ENCODE data around the gene TBL3.

The TBL3 gene

DNA sequence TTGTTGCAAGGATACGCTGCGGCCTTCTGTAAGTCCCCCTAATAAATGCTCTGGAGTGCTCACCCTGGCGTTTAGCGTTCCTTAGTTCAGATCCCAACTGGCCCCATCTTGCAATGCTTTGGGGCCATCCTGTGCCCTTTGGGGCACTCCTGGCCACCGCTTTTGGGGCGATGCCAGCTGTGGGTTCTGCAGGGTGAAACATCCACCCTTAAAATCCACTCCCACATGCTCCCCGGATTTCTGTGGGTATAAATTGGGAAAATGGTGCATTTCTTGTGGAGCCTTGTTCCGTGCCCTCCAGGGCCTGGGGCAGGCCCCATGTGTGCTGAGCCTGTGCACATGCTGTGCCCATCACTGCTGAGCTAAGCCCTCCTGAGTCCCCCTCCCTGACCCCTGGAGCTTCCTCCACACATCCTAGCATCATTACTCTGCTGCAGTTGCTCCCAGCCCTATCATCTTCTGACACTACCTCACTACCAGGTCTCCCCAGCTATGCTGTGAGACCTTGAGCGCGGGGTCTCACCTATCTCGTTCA lies 34.8 kb upstream of the TBL3 start (continued):
- TF ChIP-seq ZNF565 (CRISPR knock-in tag; conservative IDR thresholded peaks at IDR 0.05; ENCODE audit: low read depth) (no peak), ISL1 (CRISPR knock-in tag; IDR thresholded peaks at IDR 0.05) (no peak)

DNA sequence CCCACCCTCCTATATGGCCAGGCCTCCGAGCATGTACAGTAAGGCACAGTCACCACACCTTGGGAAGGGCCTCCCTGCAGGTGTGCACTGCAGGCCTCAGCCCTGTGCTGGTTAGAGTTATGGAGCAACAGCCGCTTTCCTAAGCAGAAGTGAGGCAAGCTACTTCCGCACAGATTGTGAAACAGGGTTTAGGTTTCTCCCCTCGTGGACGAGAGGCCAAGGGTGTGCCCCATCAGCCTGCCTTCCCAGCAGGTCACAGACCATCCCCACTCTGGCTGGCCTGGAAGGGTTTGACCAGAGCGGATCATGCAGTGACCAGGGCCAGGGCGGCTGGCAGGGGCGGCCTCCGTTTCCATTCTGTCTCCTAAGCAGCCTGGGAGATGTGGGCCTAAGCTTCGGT lies 33.5 kb upstream of the TBL3 start:
- TF ChIP-seq, protein P1, sequence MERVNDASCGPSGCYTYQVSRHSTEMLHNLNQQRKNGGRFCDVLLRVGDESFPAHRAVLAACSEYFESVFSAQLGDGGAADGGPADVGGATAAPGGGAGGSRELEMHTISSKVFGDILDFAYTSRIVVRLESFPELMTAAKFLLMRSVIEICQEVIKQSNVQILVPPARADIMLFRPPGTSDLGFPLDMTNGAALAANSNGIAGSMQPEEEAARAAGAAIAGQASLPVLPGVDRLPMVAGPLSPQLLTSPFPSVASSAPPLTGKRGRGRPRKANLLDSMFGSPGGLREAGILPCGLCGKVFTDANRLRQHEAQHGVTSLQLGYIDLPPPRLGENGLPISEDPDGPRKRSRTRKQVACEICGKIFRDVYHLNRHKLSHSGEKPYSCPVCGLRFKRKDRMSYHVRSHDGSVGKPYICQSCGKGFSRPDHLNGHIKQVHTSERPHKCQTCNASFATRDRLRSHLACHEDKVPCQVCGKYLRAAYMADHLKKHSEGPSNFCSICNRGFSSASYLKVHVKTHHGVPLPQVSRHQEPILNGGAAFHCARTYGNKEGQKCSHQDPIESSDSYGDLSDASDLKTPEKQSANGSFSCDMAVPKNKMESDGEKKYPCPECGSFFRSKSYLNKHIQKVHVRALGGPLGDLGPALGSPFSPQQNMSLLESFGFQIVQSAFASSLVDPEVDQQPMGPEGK (CRISPR knock-in tag; IDR thresholded peaks at IDR 0.05; ENCODE audit: borderline replicate concordance), result no peak
- TF ChIP-seq, protein P2, sequence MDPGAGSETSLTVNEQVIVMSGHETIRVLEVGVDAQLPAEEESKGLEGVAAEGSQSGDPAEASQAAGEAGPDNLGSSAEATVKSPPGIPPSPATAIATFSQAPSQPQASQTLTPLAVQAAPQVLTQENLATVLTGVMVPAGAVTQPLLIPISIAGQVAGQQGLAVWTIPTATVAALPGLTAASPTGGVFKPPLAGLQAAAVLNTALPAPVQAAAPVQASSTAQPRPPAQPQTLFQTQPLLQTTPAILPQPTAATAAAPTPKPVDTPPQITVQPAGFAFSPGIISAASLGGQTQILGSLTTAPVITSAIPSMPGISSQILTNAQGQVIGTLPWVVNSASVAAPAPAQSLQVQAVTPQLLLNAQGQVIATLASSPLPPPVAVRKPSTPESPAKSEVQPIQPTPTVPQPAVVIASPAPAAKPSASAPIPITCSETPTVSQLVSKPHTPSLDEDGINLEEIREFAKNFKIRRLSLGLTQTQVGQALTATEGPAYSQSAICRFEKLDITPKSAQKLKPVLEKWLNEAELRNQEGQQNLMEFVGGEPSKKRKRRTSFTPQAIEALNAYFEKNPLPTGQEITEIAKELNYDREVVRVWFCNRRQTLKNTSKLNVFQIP (CRISPR knock-in tag; IDR thresholded peaks at IDR 0.05; ENCODE audit: borderline replicate concordance, low read depth), result no peak
- no peak for TF ChIP-seq ZNF565 (CRISPR knock-in tag; conservative IDR thresholded peaks at IDR 0.05; ENCODE audit: low read depth)
- no peak for TF ChIP-seq BACH2 (CRISPR knock-in tag; IDR thresholded peaks at IDR 0.05; ENCODE audit: borderline replicate concordance)
- no peak for TF ChIP-seq TCF4 (CRISPR knock-in tag; IDR thresholded peaks at IDR 0.05; ENCODE audit: borderline replicate concordance)
- TF ChIP-seq, protein P3, sequence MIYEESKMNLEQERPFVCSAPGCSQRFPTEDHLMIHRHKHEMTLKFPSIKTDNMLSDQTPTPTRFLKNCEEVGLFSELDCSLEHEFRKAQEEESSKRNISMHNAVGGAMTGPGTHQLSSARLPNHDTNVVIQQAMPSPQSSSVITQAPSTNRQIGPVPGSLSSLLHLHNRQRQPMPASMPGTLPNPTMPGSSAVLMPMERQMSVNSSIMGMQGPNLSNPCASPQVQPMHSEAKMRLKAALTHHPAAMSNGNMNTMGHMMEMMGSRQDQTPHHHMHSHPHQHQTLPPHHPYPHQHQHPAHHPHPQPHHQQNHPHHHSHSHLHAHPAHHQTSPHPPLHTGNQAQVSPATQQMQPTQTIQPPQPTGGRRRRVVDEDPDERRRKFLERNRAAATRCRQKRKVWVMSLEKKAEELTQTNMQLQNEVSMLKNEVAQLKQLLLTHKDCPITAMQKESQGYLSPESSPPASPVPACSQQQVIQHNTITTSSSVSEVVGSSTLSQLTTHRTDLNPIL (CRISPR knock-in tag; IDR thresholded peaks at IDR 0.05; ENCODE audit: low read depth), result no peak
- TF ChIP-seq, protein P4, sequence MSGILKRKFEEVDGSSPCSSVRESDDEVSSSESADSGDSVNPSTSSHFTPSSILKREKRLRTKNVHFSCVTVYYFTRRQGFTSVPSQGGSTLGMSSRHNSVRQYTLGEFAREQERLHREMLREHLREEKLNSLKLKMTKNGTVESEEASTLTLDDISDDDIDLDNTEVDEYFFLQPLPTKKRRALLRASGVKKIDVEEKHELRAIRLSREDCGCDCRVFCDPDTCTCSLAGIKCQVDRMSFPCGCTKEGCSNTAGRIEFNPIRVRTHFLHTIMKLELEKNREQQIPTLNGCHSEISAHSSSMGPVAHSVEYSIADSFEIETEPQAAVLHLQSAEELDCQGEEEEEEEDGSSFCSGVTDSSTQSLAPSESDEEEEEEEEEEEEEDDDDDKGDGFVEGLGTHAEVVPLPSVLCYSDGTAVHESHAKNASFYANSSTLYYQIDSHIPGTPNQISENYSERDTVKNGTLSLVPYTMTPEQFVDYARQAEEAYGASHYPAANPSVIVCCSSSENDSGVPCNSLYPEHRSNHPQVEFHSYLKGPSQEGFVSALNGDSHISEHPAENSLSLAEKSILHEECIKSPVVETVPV (CRISPR knock-in tag; IDR thresholded peaks at IDR 0.05), result no peak
- TF ChIP-seq SNAI2 (CRISPR knock-in tag; IDR thresholded peaks at IDR 0.05), result no peak
- TF ChIP-seq OSR1 (CRISPR knock-in tag; IDR thresholded peaks at IDR 0.05), result no peak
- TF ChIP-seq ESRRG (CRISPR knock-in tag; IDR thresholded peaks at IDR 0.05), result no peak
- no peak for TF ChIP-seq GLIS3 (CRISPR knock-in tag; IDR thresholded peaks at IDR 0.05)
- TF ChIP-seq, protein P5, sequence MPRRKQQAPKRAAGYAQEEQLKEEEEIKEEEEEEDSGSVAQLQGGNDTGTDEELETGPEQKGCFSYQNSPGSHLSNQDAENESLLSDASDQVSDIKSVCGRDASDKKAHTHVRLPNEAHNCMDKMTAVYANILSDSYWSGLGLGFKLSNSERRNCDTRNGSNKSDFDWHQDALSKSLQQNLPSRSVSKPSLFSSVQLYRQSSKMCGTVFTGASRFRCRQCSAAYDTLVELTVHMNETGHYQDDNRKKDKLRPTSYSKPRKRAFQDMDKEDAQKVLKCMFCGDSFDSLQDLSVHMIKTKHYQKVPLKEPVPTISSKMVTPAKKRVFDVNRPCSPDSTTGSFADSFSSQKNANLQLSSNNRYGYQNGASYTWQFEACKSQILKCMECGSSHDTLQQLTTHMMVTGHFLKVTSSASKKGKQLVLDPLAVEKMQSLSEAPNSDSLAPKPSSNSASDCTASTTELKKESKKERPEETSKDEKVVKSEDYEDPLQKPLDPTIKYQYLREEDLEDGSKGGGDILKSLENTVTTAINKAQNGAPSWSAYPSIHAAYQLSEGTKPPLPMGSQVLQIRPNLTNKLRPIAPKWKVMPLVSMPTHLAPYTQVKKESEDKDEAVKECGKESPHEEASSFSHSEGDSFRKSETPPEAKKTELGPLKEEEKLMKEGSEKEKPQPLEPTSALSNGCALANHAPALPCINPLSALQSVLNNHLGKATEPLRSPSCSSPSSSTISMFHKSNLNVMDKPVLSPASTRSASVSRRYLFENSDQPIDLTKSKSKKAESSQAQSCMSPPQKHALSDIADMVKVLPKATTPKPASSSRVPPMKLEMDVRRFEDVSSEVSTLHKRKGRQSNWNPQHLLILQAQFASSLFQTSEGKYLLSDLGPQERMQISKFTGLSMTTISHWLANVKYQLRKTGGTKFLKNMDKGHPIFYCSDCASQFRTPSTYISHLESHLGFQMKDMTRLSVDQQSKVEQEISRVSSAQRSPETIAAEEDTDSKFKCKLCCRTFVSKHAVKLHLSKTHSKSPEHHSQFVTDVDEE (CRISPR knock-in tag; IDR thresholded peaks at IDR 0.05), result no peak
- TF ChIP-seq RARB (CRISPR knock-in tag; IDR thresholded peaks at IDR 0.05), result no peak
- TF ChIP-seq ZNF8 (CRISPR knock-in tag; IDR thresholded peaks at IDR 0.05), result no peak
- TF ChIP-seq PPARA (CRISPR knock-in tag; IDR thresholded peaks at IDR 0.05; ENCODE audit: borderline replicate concordance), result no peak
- TF ChIP-seq ARNTL (CRISPR knock-in tag; IDR thresholded peaks at IDR 0.05; ENCODE audit: borderline replicate concordance, low read depth), result no peak
- no peak for TF ChIP-seq ZC3H10 (CRISPR knock-in tag; IDR thresholded peaks at IDR 0.05)
- TF ChIP-seq ISL1 (CRISPR knock-in tag; IDR thresholded peaks at IDR 0.05), result no peak
- no peak for ATAC-seq

DNA sequence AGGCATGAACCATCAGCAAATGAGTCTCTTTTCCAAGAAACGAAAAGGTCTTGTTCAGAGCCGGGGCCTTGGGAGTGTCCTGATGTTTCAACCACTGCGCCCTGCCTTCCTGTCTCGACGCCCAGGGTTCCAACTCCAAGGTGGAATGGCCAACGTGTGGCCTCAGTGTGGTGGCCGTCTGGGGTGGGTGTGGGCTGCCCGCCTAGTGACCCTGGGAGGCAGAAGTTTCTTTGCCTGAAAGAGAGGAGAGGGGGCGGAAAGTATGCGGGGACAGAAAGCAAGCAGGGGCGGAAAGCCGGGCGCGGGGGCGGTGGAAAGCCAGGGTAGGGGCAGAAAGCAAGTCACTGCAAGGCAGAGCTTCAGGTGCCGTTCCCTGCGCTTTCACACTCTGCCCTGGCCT lies 32.9 kb upstream of the TBL3 start:
- no peak for ATAC-seq
- TF ChIP-seq, protein P2 (CRISPR knock-in tag; IDR thresholded peaks at IDR 0.05; ENCODE audit: borderline replicate concordance, low read depth), result no peak
- TF ChIP-seq BACH2 (CRISPR knock-in tag; IDR thresholded peaks at IDR 0.05; ENCODE audit: borderline replicate concordance) (no peak), OSR1 (CRISPR knock-in tag; IDR thresholded peaks at IDR 0.05) (no peak), GLIS3 (CRISPR knock-in tag; IDR thresholded peaks at IDR 0.05) (no peak), ISL1 (CRISPR knock-in tag; IDR thresholded peaks at IDR 0.05) (no peak), ZNF8 (CRISPR knock-in tag; IDR thresholded peaks at IDR 0.05) (no peak), TOX (CRISPR knock-in tag; IDR thresholded peaks at IDR 0.05; ENCODE audit: borderline replicate concordance) (no peak), ESRRG (CRISPR knock-in tag; IDR thresholded peaks at IDR 0.05) (no peak), CSDC2 (CRISPR knock-in tag; IDR thresholded peaks at IDR 0.05) (no peak)
- TF ChIP-seq, protein P4 (CRISPR knock-in tag; IDR thresholded peaks at IDR 0.05), result no peak
- TF ChIP-seq, protein P5 (CRISPR knock-in tag; IDR thresholded peaks at IDR 0.05), result no peak

All from SK-N-SH treated with all-trans-retinoic acid at 6 μM for 48 hours (cell line).